Chondrocyte (in vitro differentiated cells): Measurements from ENCODE around the gene DELE1. TPM values are rescaled to one million over a fixed set of nuclear protein-coding genes. Genes with fewer than 3 reads are reported as not detected.
A peak's percentile ranks its signal among the peaks of the same experiment; 100 is the strongest.

ENCODE experiments used
- DNase-seq: peaks from one replicate; pipeline ENCODE4 v3.0.0; 2021; ENCODE audit warnings: mixed read lengths, low spot score
- H3K27ac Mint-ChIP-seq: one replicate; pipeline ENCODE4 v1.8.0; 2021; ENCODE audit warnings: mild to moderate bottlenecking, moderate library complexity, mixed read lengths; ENCODE audit not compliant: unreplicated experiment
- H3K27me3 Mint-ChIP-seq: 2 replicates; pipeline ENCODE4 v1.8.0; 2021; ENCODE audit warnings: low read depth, mixed read lengths
- H3K36me3 Mint-ChIP-seq: 2 replicates; pipeline ENCODE4 v1.8.0; 2021; ENCODE audit warnings: low read depth, mixed read lengths
- H3K4me1 Mint-ChIP-seq: 2 replicates; pipeline ENCODE4 v1.8.0; 2021; ENCODE audit warnings: low read depth, mild to moderate bottlenecking, mixed read lengths
- H3K4me3 Mint-ChIP-seq: one replicate; pipeline ENCODE4 v1.8.0; 2021; ENCODE audit warnings: mild to moderate bottlenecking, moderate library complexity, mixed read lengths; ENCODE audit not compliant: unreplicated experiment
- H3K9me3 Mint-ChIP-seq: 2 replicates; pipeline ENCODE4 v1.8.0; 2021; ENCODE audit warnings: low read depth, mixed read lengths
- CTCF ChIP-seq: fragments of 200-600 bp; sonication (generic); IDR thresholded peaks from 2 replicates; pipeline ENCODE4 v1.5.0; 2021; ENCODE audit warnings: antibody characterized with exemption, mild to moderate bottlenecking, moderate library complexity
- total RNA-seq: library from RNA; stranded (reverse); gene quantifications from 3 replicates; pipeline ENCODE4 v1.2.1, GENCODE V29; 2021

The DELE1 gene
- total RNA-seq, 1 donor from 2014 or later, result 43.8 TPM

GRCh38 chr5:141963701-141964100, 40.0 kb downstream of the DELE1 start:
- Mint-ChIP-seq H3K4me1 (peaks cover 11% of the 10 kb centered on the region), H3K9me3 (no peaks in the 10 kb centered on the region), H3K4me3 (no peak overlapping the region), H3K27me3 (no peaks in the 10 kb centered on the region), H3K27ac (no peak overlapping the region), H3K36me3 (no peaks in the 10 kb centered on the region)
- TF ChIP-seq CTCF, result no peak
- no peak for DNase-seq

GRCh38 chr5:141965071-141965470, 41.4 kb downstream of the DELE1 start:
- Mint-ChIP-seq H3K36me3 (no peaks in the 10 kb centered on the region), H3K27ac (no peak overlapping the region), H3K27me3 (no peaks in the 10 kb centered on the region), H3K4me1 (peaks cover 18% of the 10 kb centered on the region), H3K9me3 (no peaks in the 10 kb centered on the region), H3K4me3 (no peak overlapping the region)
- no peak for DNase-seq
- TF ChIP-seq CTCF, result no peak

GRCh38 chr5:141966275-141966962, 42.7 kb downstream of the DELE1 start:
- Mint-ChIP-seq H3K4me3 (no peak overlapping the region), H3K9me3 (no peaks in the 10 kb centered on the region), H3K36me3 (no peaks in the 10 kb centered on the region), H3K27me3 (no peaks in the 10 kb centered on the region), H3K27ac (no peak overlapping the region), H3K4me1 (peaks cover 19% of the 10 kb centered on the region)
- DNase-seq, result no peak
- TF ChIP-seq CTCF, result no peak

GRCh38 chr5:141966963-141967333, 43.3 kb downstream of the DELE1 start:
- Mint-ChIP-seq H3K36me3 (peaks cover under 1% of the 10 kb centered on the region), H3K4me1 (peaks cover 19% of the 10 kb centered on the region), H3K27ac (no peak overlapping the region), H3K9me3 (no peaks in the 10 kb centered on the region), H3K27me3 (no peaks in the 10 kb centered on the region), H3K4me3 (no peak overlapping the region)
- DNase-seq, result no peak
- no peak for TF ChIP-seq CTCF

GRCh38 chr5:141968914-141969608, 45.4 kb downstream of the DELE1 start, which contains the start of gene RNF14:
Gene RNF14, plus strand, starts transcription at chr5:141969105. Its CDS starts 4,484 bp downstream, at chr5:141973589.
- DNase-seq, result no peak
- peaks cover 26% of the 10 kb centered on the region for H3K4me1 Mint-ChIP-seq
- no peaks in the 10 kb centered on the region for H3K9me3 Mint-ChIP-seq
- TF ChIP-seq CTCF, result peak; percentile 96
- H3K4me3 Mint-ChIP-seq, result peak within 1 kb of the TSS; percentile 96
- H3K27ac Mint-ChIP-seq, result peak within 1 kb of the TSS; percentile 99
- peaks cover 8% of the 10 kb centered on the region for H3K36me3 Mint-ChIP-seq
- no peaks in the 10 kb centered on the region for H3K27me3 Mint-ChIP-seq
